Liver (tissue), 10 donors: Measurements from ENCODE around the gene GLUD1. TPM values are rescaled to one million over a fixed set of nuclear protein-coding genes. Genes with fewer than 3 reads are reported as not detected.

Experiments used
- DNase-seq: peaks from one replicate; pipeline ENCODE4 v3.0.0-alpha.2; 2017; ENCODE audit warnings: low spot score
- H3K27ac ChIP-seq, 2 donors: one replicate each; pipeline ENCODE4 v1.7.0; 2013; ENCODE audit warnings: inconsistent platforms in 2 of 2, low read length in 2 of 2, control low read depth in 1 of 2, low read depth in 1 of 2, mild to moderate bottlenecking in 1 of 2
- H3K27me3 ChIP-seq, 4 donors: one replicate each; pipeline versions ENCODE4 v1.6.1 to v1.7.0; 2013; ENCODE audit warnings: low read length in 3 of 4, inconsistent platforms in 1 of 4, mild to moderate bottlenecking in 1 of 4, moderate library complexity in 1 of 4; ENCODE audit not compliant: control insufficient read depth in 4 of 4, insufficient read depth in 4 of 4
- H3K36me3 ChIP-seq, 4 donors: one replicate each; pipeline versions ENCODE4 v1.6.1 to v1.7.0; 2013; ENCODE audit warnings: low read length in 3 of 4, mild to moderate bottlenecking in 3 of 4, low read depth in 1 of 4, moderate library complexity in 1 of 4; ENCODE audit not compliant: control insufficient read depth in 4 of 4, insufficient read depth in 3 of 4
- H3K4me1 ChIP-seq, 4 donors: one replicate each; pipeline versions ENCODE4 v1.6.1 to v1.7.0; 2013; ENCODE audit warnings: low read length in 3 of 4, mild to moderate bottlenecking in 3 of 4, moderate library complexity in 1 of 4; ENCODE audit not compliant: control insufficient read depth in 4 of 4, insufficient read depth in 4 of 4
- H3K4me3 ChIP-seq, 3 donors: one replicate each; pipeline versions ENCODE4 v1.6.1 to v1.7.0; 2013; ENCODE audit warnings: low read length in 3 of 3, control low read depth in 1 of 3, low read depth in 1 of 3, mild to moderate bottlenecking in 1 of 3
- H3K9ac ChIP-seq, 2 donors: one replicate each; pipeline ENCODE4 v1.7.0; 2013; ENCODE audit warnings: low read length in 2 of 2, mild to moderate bottlenecking in 2 of 2, moderate library complexity in 2 of 2, control low read depth in 1 of 2, low read depth in 1 of 2
- H3K9me3 ChIP-seq, 4 donors: one replicate each; pipeline versions ENCODE4 v1.6.1 to v1.7.0; 2013; ENCODE audit warnings: low read length in 3 of 4; ENCODE audit not compliant: control insufficient read depth in 4 of 4
- EGR1 ChIP-seq, 2 donors: IDR thresholded peaks; 2 replicates each; pipeline ENCODE4 v1.6.1; 2016 to 2018; ENCODE audit warnings: antibody characterized with exemption in 2 of 2, low read depth in 2 of 2
- FOXA1 ChIP-seq: IDR thresholded peaks from 2 replicates; pipeline ENCODE4 v1.6.1; 2016; ENCODE audit warnings: antibody characterized with exemption
- JUND ChIP-seq, 2 donors: IDR thresholded peaks; 2 replicates each; pipeline ENCODE4 v1.6.1; 2016; ENCODE audit warnings: antibody characterized with exemption in 2 of 2
- NR2F2 ChIP-seq: IDR thresholded peaks from 2 replicates; pipeline ENCODE4 v1.6.1; 2016; ENCODE audit warnings: antibody characterized with exemption
- TAF1 ChIP-seq: conservative IDR thresholded peaks from 2 replicates; pipeline ENCODE4 v1.6.1; 2016; ENCODE audit warnings: antibody characterized with exemption, mild to moderate bottlenecking
- WGBS: extraction: QIAGEN DNeasy Blood & Tissue Kit; methylation state at CpG from one replicate; pipeline ENCODE4 v1.1.7; 2013; 5-methylcytosine and 5-hydroxymethylcytosine counted together
- polyA plus RNA-seq, 2 donors: library from polyadenylated mRNA; stranded (reverse) in 1 of 2; unstranded in 1 of 2; fragments of 200-250 nt in 1 of 2; fragments of >200 nt in 1 of 2; fragmentation: Nextera tagmentation in 1 of 2; extraction: Ambion mirVana in 1 of 2; gene quantifications; one replicate each; pipeline versions ENCODE4 v1.2.1 to v1.2.3, GENCODE V29; 2013 to 2015
- small RNA-seq: library from RNA; depleted of rRNA; stranded (forward); fragments of <200 nt; gene quantifications from one replicate; pipeline ENCODE3, GENCODE V24; 2014
- total RNA-seq, 2 donors: library from RNA; depleted of rRNA; stranded (reverse); fragments of >200 nt; gene quantifications; one replicate each; pipeline ENCODE4 v1.2.3, GENCODE V29; 2014
- donor health status: healthy.
- donor health status: healthy.
- donor health status: healthy.
- donor health status: healthy.
- donor health status: healthy.

Gene GLUD1
- total and polyA plus RNA-seq, 4 donors: 335 to 601 (median 417) TPM

DNA sequence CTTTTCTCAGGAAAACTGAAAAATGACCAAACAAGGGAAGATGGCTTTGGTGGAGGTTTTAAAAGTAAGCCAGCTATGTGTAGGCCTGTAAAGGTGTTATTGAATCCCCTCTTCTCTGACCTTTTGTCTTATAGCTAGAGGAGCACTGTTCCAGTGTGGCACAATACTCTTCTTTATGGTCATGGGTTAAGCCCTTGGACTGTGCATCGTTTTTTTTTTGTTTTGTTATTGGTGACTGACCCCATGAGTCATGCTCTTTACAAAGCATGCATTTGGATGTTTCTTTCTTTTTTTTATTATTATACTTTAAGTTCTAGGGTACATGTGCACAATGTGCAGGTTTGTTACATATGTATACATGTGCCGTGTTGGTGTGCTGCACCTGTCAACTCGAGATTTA is 94.2 kb downstream of the GLUD1 start:
- no peak for TF ChIP-seq NR2F2
- no peak for TF ChIP-seq FOXA1
- TF ChIP-seq EGR1 (IDR thresholded peaks at IDR 0.05; ENCODE audit: low read depth in 2 of 2): no peak
- no peak for TF ChIP-seq JUND (IDR thresholded peaks at IDR 0.05)
- TF ChIP-seq TAF1: no peak
- Histone ChIP-seq H3K4me3 (no peak overlapping the region), H3K9ac (no peak overlapping the region), H3K36me3 (no peaks in the 10 kb centered on the region), H3K4me1 (no peaks in the 10 kb centered on the region), H3K9me3 (no peaks in the 10 kb centered on the region), H3K27me3 (no peaks in the 10 kb centered on the region), H3K27ac (no peak overlapping the region)
- WGBS: 75% methylated on average over 3 of the region's 3 CpGs
- DNase-seq: no peak

Small RNAs within 50 kb of the gene (small RNA-seq; reads per million reads assigned to genes)
- gene AL136982.5 (not detected), gene FAM25A (not detected), gene RNU6-529P (not detected)

Other genes with a start within 250 kb of the GLUD1 start
- gene MMRN2, start 137.2 kb downstream of the GLUD1 start, total RNA-seq: 10 to 100 TPM; 11.0 to 12.1 TPM
- 1 to 10 TPM; 1.7 to 6.2 TPM for gene MMRN2, start 137.2 kb downstream of the GLUD1 start, polyA plus RNA-seq
- 1 to 10 TPM in 1 of 2 donors, under 1 TPM in 1; 0.84 to 1.2 TPM for gene SNCG, start 136.2 kb downstream of the GLUD1 start, total RNA-seq
- 1 to 10 TPM; 2.1 to 2.6 TPM for gene SNCG, start 136.2 kb downstream of the GLUD1 start, polyA plus RNA-seq
- 10 to 100 TPM in 1 of 2 donors, under 1 TPM in 1; 0.61 to 17.1 TPM for gene ADIRF, start 126.4 kb downstream of the GLUD1 start, total RNA-seq
- gene ADIRF, start 126.4 kb downstream of the GLUD1 start, polyA plus RNA-seq: 10 to 100 TPM; 54.5 to 96.3 TPM
- gene FAM25A, start 74.5 kb downstream of the GLUD1 start, total RNA-seq: not detected
- not detected for gene FAM25A, start 74.5 kb downstream of the GLUD1 start, polyA plus RNA-seq
- 10 to 100 TPM; 11.7 to 39.5 TPM for gene SHLD2, start 363 bp upstream of the GLUD1 start, total RNA-seq
- 10 to 100 TPM; 17.4 to 32.3 TPM for gene SHLD2, start 363 bp upstream of the GLUD1 start, polyA plus RNA-seq
- 1 to 10 TPM in 1 of 2 donors, under 1 TPM in 1; 0.59 to 1.9 TPM for gene NUTM2A, start 130.6 kb upstream of the GLUD1 start, total RNA-seq
- under 1 TPM in 1 of 2 donors, not detected in 1; 0.57 TPM for gene NUTM2A, start 130.6 kb upstream of the GLUD1 start, polyA plus RNA-seq